A549 (cell line): Measurements from ENCODE around the gene NT5DC2. TPM values are rescaled to one million over a fixed set of nuclear protein-coding genes. Genes with fewer than 3 reads are reported as not detected.
A peak's percentile ranks its signal among the peaks of the same experiment; 100 is the strongest.

Experiments
- ATAC-seq, 2 experiments: fragments of 200-7000 bp in 1 of 2; fragments of >200 bp in 1 of 2; cut with Nextera tagmentation in 1 of 2; cut with Tn5 transposase in 1 of 2; 3 replicates each; pipeline versions ENCODE4 v1.8.0 to v1.9.1; 2018 to 2020; ENCODE audit warnings: mild to moderate bottlenecking in 1 of 2, moderate library complexity in 1 of 2
- CTCF ChIA-PET: fragments of 300-600 bp; sonication (Branson Sonifier 250); formaldehyde crosslinking; extraction: SDS; loops from one replicate; lab custom pipeline; 2021; ENCODE audit warnings: antibody characterized with exemption, inconsistent platforms; lab: Yijun Ruan, JAX
- POLR2A ChIA-PET: fragments of 350-600 bp; formaldehyde crosslinking; extraction: SDS; loops from one replicate; lab custom pipeline; 2021; ENCODE audit warnings: antibody characterized with exemption, inconsistent platforms; lab: Yijun Ruan, JAX
- DNase-seq, 2 experiments: peaks; one replicate each; pipeline versions ENCODE4 v3.0.0 to v3.0.0-alpha.2; 2011 to 2016; ENCODE audit warnings: low read depth in 1 of 2, low spot score in 1 of 2
- FAIRE-seq: peaks from 2 replicates; lab custom pipeline; 2011; peaks lifted over from hg19 to GRCh38; lab: Jason Lieb, UNC
- H3K27ac ChIP-seq, 2 experiments: fragments of >200 bp; sonication (Bioruptor Twin); formaldehyde crosslinking; 3 replicates each; pipeline ENCODE4 v1.5.1; 2016 to 2017
- H3K4me1 ChIP-seq: fragments of >200 bp; sonication (Bioruptor Twin); formaldehyde crosslinking; 3 replicates; pipeline ENCODE4 v1.6.1; 2016
- H3K4me2 ChIP-seq: fragments of >200 bp; sonication (Bioruptor Twin); formaldehyde crosslinking; 3 replicates; pipeline ENCODE4 v1.6.1; 2016
- H3K4me3 ChIP-seq: fragments of >200 bp; sonication (Bioruptor Twin); formaldehyde crosslinking; 3 replicates; pipeline ENCODE4 v1.5.1; 2016
- H3K9me3 ChIP-seq: fragments of >200 bp; sonication (Bioruptor Twin); formaldehyde crosslinking; 3 replicates; pipeline ENCODE4 v1.6.1; 2016
- BHLHE40 ChIP-seq: IDR thresholded peaks from 2 replicates; pipeline ENCODE4 v1.6.1; 2012; ENCODE audit warnings: low read depth, low read length, inconsistent platforms
- CEBPB ChIP-seq, 2 experiments: fragments of >200 bp in 1 of 2; sonication (Bioruptor Twin) in 1 of 2; formaldehyde crosslinking in 1 of 2; IDR thresholded peaks; 2 replicates each; pipeline ENCODE4 v1.6.1; 2012 to 2016
- EHF ChIP-seq: fragments of 250-450 bp; sonication (Bioruptor Pico); IDR thresholded peaks from 2 replicates; pipeline ENCODE4 v1.5.0; 2020; ENCODE audit warnings: mild to moderate bottlenecking
- EHMT2 ChIP-seq: fragments of 200-600 bp; sonication (generic); IDR thresholded peaks from 2 replicates; pipeline ENCODE4 v1.6.1; 2016; ENCODE audit warnings: antibody characterized with exemption, low read depth, mild to moderate bottlenecking, moderate library complexity
- FOSB ChIP-seq: fragments of 250-450 bp; sonication (Bioruptor Pico); IDR thresholded peaks from 2 replicates; pipeline ENCODE4 v1.5.0; 2020; ENCODE audit warnings: mild to moderate bottlenecking, moderate library complexity
- GATA3 ChIP-seq: IDR thresholded peaks from 2 replicates; pipeline ENCODE4 v1.6.1; 2012; ENCODE audit warnings: borderline replicate concordance
- HDAC2 ChIP-seq: fragments of 200-600 bp; sonication (generic); IDR thresholded peaks from 2 replicates; pipeline ENCODE4 v1.6.1; 2016
- JUN ChIP-seq, 2 experiments: fragments of >200 bp; sonication (Bioruptor Twin); formaldehyde crosslinking; IDR thresholded peaks; 2 replicates in 1 of 2; 3 replicates in 1 of 2; pipeline ENCODE4 v1.6.1; 2016 to 2017
- JUNB ChIP-seq: fragments of >200 bp; sonication (Bioruptor Twin); formaldehyde crosslinking; IDR thresholded peaks from 2 replicates; pipeline ENCODE4 v1.6.1; 2016
- KDM5A ChIP-seq: fragments of 200-600 bp; sonication (generic); IDR thresholded peaks from 2 replicates; pipeline ENCODE4 v1.6.1; 2016; ENCODE audit warnings: antibody characterized with exemption, mild to moderate bottlenecking
- MAFK ChIP-seq: fragments of 450-650 bp; IDR thresholded peaks from 2 replicates; pipeline ENCODE4 v1.6.1; 2014; ENCODE audit not compliant: partially characterized antibody
- MAZ ChIP-seq: fragments of 150-350 bp; IDR thresholded peaks from 2 replicates; pipeline ENCODE4 v1.6.1; 2014; ENCODE audit warnings: antibody characterized with exemption, low read depth, low read length, borderline replicate concordance
- NFE2L2 ChIP-seq: fragments of 150-350 bp; conservative IDR thresholded peaks from 2 replicates; pipeline ENCODE4 v1.6.1; 2014; ENCODE audit warnings: low read length
- NR3C1 ChIP-seq: fragments of >200 bp; sonication (Bioruptor Twin); formaldehyde crosslinking; IDR thresholded peaks from 3 replicates; pipeline ENCODE4 v1.6.1; 2017
- PHF8 ChIP-seq: fragments of 200-600 bp; sonication (generic); IDR thresholded peaks from 2 replicates; pipeline ENCODE4 v1.6.1; 2016; ENCODE audit warnings: low read depth, mild to moderate bottlenecking, antibody characterized with exemption, moderate library complexity, borderline replicate concordance
- POLR2AphosphoS2 ChIP-seq: conservative IDR thresholded peaks from 2 replicates; pipeline ENCODE4 v1.6.1; 2012; ENCODE audit warnings: low read length, improper control_type of control experiment, inconsistent platforms
- RARB ChIP-seq: fragments of 250-450 bp; sonication (Bioruptor Pico); IDR thresholded peaks from 2 replicates; pipeline ENCODE4 v1.8.0; 2021; ENCODE audit warnings: mild to moderate bottlenecking, moderate library complexity
- RNF2 ChIP-seq: fragments of 200-600 bp; sonication (generic); IDR thresholded peaks from 2 replicates; pipeline ENCODE4 v1.6.1; 2016; ENCODE audit warnings: low read depth, mild to moderate bottlenecking, antibody characterized with exemption, moderate library complexity, borderline replicate concordance
- WGBS: methylation state at CpG from one replicate; pipeline ENCODE4 v1.1.6; 2017; ENCODE audit errors: missing lambda C conversion rate; 5-methylcytosine and 5-hydroxymethylcytosine counted together
- polyA plus RNA-seq, 4 experiments: library from polyadenylated mRNA; depleted of rRNA in 3 of 4; stranded (reverse); fragments of >200 nt; fragmentation: RNase III in 1 of 4; extraction: RNeasy Plus Mini Kit Qiagen cat#74134 plus additional on column Dnase treatment in 1 of 4; gene quantifications; 2 replicates in 3 of 4; 3 replicates in 1 of 4; pipeline ENCODE4 v1.2.3, GENCODE V29; 2011 to 2017
- TF ChIP-seq, protein P1 (sequence below): fragments of >200 bp; sonication (Bioruptor Twin); formaldehyde crosslinking; IDR thresholded peaks from 3 replicates; pipeline ENCODE4 v1.6.1; 2016
- TF ChIP-seq, protein P2 (sequence below): IDR thresholded peaks from 2 replicates; pipeline ENCODE4 v1.6.1; 2012
- TF ChIP-seq, protein P3 (sequence below): IDR thresholded peaks from 2 replicates; pipeline ENCODE4 v1.6.1; 2012
- TF ChIP-seq, protein P4 (sequence below): fragments of 200-600 bp; sonication (generic); IDR thresholded peaks from 2 replicates; pipeline ENCODE4 v1.6.1; 2016; ENCODE audit warnings: antibody characterized with exemption, mild to moderate bottlenecking, moderate library complexity
- TF ChIP-seq, protein P5 (sequence below): fragments of >200 bp; sonication (Bioruptor Twin); formaldehyde crosslinking; IDR thresholded peaks from 3 replicates; pipeline ENCODE4 v1.5.1; 2016
- TF ChIP-seq, protein P6 (sequence below): fragments of 250-450 bp; sonication (Bioruptor Pico); IDR thresholded peaks from 2 replicates; pipeline ENCODE4 v1.5.0; 2020; ENCODE audit warnings: low read depth, mild to moderate bottlenecking, moderate library complexity

NT5DC2 gene
- polyA plus RNA-seq, 2 of the 4 experiments (the other 2 are of a cell fraction): 23.2 to 81.1 TPM

DNA sequence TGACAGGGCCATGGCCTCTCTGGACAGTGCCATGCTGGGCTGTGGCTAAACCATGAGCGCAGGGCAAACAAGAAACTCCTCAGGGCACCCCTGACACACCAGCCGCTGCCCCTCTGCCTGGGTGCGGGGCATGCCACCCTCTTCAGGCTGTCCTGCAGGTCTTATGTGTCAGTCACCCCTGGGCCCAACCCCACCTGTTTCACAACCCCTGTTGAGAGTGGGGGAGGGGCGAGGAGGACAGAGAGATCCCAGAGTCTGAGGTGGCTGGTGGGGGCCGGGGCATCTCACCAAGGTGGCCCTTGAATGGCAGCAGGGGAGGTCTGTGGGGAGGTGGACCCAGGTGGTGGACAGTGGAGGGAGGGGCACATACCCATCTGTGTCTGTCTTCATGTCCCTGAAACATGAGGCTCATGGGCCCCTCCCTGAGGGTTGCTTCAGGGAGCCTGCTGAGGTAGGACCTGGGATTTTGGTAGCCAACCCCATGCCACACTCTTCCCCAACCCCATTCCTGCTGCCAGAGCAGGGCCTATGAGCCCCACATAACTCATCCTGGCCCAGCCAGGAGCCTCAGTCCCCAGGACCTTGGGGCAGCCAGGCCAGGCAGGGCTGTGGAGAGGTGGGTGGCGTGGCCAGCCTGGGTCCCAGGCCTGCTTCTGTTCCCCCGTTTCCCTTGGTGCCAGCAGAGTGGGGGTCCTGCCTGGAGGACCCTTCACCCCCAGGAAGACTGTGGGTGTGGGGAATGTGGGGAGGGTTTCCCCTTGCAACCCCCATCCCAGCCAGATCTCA is 40.2 kb downstream of the NT5DC2 start:
- ATAC-seq (0 out of 6 replicates have a peak, but pooled peaks of 1 of the 2 experiments have one; percentile 10), DNase-seq (no peak), FAIRE-seq (no peak)
- no peak overlapping the region for H3K4me3 ChIP-seq
- no peak overlapping the region for H3K4me2 ChIP-seq
- H3K9me3 ChIP-seq: no peaks in the 10 kb centered on the region
- 82% methylated on average over 2 of the region's 7 CpGs for WGBS
- ChIA-PET POLR2A (no interaction called here), CTCF (no interaction called here)
- H3K4me1 ChIP-seq: no peaks in the 10 kb centered on the region
- TF ChIP-seq MAFK: no peak
- no peak for TF ChIP-seq KDM5A
- TF ChIP-seq, protein P1, sequence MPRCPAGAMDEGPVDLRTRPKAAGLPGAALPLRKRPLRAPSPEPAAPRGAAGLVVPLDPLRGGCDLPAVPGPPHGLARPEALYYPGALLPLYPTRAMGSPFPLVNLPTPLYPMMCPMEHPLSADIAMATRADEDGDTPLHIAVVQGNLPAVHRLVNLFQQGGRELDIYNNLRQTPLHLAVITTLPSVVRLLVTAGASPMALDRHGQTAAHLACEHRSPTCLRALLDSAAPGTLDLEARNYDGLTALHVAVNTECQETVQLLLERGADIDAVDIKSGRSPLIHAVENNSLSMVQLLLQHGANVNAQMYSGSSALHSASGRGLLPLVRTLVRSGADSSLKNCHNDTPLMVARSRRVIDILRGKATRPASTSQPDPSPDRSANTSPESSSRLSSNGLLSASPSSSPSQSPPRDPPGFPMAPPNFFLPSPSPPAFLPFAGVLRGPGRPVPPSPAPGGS: no peak
- TF ChIP-seq EHMT2: no peak
- TF ChIP-seq, protein P2, sequence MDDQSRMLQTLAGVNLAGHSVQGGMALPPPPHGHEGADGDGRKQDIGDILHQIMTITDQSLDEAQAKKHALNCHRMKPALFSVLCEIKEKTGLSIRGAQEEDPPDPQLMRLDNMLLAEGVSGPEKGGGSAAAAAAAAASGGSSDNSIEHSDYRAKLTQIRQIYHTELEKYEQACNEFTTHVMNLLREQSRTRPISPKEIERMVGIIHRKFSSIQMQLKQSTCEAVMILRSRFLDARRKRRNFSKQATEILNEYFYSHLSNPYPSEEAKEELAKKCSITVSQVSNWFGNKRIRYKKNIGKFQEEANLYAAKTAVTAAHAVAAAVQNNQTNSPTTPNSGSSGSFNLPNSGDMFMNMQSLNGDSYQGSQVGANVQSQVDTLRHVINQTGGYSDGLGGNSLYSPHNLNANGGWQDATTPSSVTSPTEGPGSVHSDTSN: no peak
- TF ChIP-seq, protein P3, sequence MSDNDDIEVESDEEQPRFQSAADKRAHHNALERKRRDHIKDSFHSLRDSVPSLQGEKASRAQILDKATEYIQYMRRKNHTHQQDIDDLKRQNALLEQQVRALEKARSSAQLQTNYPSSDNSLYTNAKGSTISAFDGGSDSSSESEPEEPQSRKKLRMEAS: no peak
- H3K27ac ChIP-seq: no peak overlapping the region

DNA sequence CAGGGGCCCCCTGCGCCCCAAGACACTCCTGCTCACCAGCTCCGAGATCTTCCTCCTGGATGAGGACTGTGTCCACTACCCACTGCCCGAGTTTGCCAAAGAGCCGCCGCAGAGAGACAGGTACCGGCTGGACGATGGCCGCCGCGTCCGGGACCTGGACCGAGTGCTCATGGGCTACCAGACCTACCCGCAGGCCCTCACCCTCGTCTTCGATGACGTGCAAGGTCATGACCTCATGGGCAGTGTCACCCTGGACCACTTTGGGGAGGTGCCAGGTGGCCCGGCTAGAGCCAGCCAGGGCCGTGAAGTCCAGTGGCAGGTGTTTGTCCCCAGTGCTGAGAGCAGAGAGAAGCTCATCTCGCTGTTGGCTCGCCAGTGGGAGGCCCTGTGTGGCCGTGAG is 41.6 kb downstream of the NT5DC2 start:
- CTCF ChIA-PET: interaction anchor here (0.7 to 2.7 kb wide), 2 partner anchors 20 to 80 kb away, joined by 3 to 14 read pairs; no protein-coding TSS in a partner anchor
- H3K4me1 ChIP-seq: no peaks in the 10 kb centered on the region
- FAIRE-seq (no peak), DNase-seq (no peak), ATAC-seq (no peak)
- no peak overlapping the region for H3K4me2 ChIP-seq
- no peaks in the 10 kb centered on the region for H3K9me3 ChIP-seq
- TF ChIP-seq NR3C1 (no peak), POLR2AphosphoS2 (no peak), FOSB (no peak), RARB (CRISPR knock-in tag) (no peak), CEBPB (IDR thresholded peaks at IDR 0.05) (no peak), EHMT2 (no peak)
- H3K4me3 ChIP-seq: no peak overlapping the region
- no peak overlapping the region for H3K27ac ChIP-seq
- WGBS: no CpG with 5 or more reads among the region's 21 CpGs
- POLR2A ChIA-PET: no interaction called here

DNA sequence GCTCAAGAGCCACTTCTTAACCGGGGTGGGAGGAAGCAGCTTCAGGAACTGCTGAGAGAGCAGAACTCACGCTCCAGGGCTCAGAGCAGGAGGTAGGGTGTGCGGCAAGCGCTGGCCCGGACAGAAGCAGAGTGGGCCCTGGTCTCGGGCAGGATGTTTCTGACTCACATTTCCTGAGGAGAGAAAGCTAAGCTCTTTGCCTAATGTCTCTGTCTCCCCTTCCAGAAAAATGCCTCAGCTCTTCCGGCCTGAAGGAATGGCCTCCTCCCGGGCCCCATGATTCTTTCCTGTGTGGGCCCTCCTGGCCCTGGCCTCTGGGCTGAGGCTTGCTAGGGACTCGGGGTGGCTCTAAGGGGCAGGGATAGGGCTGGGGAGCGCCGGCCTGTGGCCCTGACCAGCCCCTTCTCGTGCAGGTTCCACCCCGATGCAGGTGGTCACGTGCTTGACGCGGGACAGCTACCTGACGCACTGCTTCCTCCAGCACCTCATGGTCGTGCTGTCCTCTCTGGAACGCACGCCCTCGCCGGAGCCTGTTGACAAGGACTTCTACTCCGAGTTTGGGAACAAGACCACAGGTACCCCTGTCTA is 42.6 kb downstream of the NT5DC2 start:
- WGBS: 87% methylated on average over 15 of the region's 23 CpGs
- Histone ChIP-seq H3K27ac (no peak overlapping the region), H3K4me3 (no peak overlapping the region), H3K4me1 (no peaks in the 10 kb centered on the region), H3K4me2 (no peak overlapping the region), H3K9me3 (no peaks in the 10 kb centered on the region)
- ChIA-PET CTCF (interaction anchor here (0.7 to 2.7 kb wide), 4 partner anchors 13 to 79 kb away, joined by 3 to 14 read pairs (median 4); no protein-coding TSS in a partner anchor), POLR2A (no interaction called here)
- TF ChIP-seq MAZ: no peak
- no peak for TF ChIP-seq MAFK
- no peak for TF ChIP-seq HDAC2
- no peak for TF ChIP-seq CEBPB (IDR thresholded peaks at IDR 0.05)
- no peak for TF ChIP-seq NR3C1
- TF ChIP-seq EHF (CRISPR knock-in tag): no peak
- no peak for TF ChIP-seq JUN (IDR thresholded peaks at IDR 0.05)
- TF ChIP-seq, protein P4, sequence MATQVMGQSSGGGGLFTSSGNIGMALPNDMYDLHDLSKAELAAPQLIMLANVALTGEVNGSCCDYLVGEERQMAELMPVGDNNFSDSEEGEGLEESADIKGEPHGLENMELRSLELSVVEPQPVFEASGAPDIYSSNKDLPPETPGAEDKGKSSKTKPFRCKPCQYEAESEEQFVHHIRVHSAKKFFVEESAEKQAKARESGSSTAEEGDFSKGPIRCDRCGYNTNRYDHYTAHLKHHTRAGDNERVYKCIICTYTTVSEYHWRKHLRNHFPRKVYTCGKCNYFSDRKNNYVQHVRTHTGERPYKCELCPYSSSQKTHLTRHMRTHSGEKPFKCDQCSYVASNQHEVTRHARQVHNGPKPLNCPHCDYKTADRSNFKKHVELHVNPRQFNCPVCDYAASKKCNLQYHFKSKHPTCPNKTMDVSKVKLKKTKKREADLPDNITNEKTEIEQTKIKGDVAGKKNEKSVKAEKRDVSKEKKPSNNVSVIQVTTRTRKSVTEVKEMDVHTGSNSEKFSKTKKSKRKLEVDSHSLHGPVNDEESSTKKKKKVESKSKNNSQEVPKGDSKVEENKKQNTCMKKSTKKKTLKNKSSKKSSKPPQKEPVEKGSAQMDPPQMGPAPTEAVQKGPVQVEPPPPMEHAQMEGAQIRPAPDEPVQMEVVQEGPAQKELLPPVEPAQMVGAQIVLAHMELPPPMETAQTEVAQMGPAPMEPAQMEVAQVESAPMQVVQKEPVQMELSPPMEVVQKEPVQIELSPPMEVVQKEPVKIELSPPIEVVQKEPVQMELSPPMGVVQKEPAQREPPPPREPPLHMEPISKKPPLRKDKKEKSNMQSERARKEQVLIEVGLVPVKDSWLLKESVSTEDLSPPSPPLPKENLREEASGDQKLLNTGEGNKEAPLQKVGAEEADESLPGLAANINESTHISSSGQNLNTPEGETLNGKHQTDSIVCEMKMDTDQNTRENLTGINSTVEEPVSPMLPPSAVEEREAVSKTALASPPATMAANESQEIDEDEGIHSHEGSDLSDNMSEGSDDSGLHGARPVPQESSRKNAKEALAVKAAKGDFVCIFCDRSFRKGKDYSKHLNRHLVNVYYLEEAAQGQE: no peak
- TF ChIP-seq JUNB: no peak
- TF ChIP-seq RNF2: no peak
- no peak for TF ChIP-seq BHLHE40
- TF ChIP-seq, protein P5, sequence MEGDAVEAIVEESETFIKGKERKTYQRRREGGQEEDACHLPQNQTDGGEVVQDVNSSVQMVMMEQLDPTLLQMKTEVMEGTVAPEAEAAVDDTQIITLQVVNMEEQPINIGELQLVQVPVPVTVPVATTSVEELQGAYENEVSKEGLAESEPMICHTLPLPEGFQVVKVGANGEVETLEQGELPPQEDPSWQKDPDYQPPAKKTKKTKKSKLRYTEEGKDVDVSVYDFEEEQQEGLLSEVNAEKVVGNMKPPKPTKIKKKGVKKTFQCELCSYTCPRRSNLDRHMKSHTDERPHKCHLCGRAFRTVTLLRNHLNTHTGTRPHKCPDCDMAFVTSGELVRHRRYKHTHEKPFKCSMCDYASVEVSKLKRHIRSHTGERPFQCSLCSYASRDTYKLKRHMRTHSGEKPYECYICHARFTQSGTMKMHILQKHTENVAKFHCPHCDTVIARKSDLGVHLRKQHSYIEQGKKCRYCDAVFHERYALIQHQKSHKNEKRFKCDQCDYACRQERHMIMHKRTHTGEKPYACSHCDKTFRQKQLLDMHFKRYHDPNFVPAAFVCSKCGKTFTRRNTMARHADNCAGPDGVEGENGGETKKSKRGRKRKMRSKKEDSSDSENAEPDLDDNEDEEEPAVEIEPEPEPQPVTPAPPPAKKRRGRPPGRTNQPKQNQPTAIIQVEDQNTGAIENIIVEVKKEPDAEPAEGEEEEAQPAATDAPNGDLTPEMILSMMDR: no peak
- no peak for TF ChIP-seq PHF8
- no peak for TF ChIP-seq NFE2L2
- no peak for TF ChIP-seq GATA3
- TF ChIP-seq, protein P6, sequence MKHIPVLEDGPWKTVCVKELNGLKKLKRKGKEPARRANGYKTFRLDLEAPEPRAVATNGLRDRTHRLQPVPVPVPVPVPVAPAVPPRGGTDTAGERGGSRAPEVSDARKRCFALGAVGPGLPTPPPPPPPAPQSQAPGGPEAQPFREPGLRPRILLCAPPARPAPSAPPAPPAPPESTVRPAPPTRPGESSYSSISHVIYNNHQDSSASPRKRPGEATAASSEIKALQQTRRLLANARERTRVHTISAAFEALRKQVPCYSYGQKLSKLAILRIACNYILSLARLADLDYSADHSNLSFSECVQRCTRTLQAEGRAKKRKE (CRISPR knock-in tag): no peak
- DNase-seq (no peak), FAIRE-seq (no peak), ATAC-seq (no peak)
